ENCODE results near the gene EGR1.

Gene EGR1

GRCh38 chr5:138453590-138453989, 11.7 kb upstream of the EGR1 start:
- no peak for DNase-seq (ENCODE audit: low spot score)

- DNase-seq (ENCODE audit: low spot score): no peak
These were observed 11.2 kb upstream of the EGR1 start for GRCh38 chr5:138454121-138454520.

- DNase-seq (ENCODE audit: low spot score): no peak
These were observed 9.9 kb upstream of the EGR1 start for GRCh38 chr5:138455232-138455930.

DNA sequence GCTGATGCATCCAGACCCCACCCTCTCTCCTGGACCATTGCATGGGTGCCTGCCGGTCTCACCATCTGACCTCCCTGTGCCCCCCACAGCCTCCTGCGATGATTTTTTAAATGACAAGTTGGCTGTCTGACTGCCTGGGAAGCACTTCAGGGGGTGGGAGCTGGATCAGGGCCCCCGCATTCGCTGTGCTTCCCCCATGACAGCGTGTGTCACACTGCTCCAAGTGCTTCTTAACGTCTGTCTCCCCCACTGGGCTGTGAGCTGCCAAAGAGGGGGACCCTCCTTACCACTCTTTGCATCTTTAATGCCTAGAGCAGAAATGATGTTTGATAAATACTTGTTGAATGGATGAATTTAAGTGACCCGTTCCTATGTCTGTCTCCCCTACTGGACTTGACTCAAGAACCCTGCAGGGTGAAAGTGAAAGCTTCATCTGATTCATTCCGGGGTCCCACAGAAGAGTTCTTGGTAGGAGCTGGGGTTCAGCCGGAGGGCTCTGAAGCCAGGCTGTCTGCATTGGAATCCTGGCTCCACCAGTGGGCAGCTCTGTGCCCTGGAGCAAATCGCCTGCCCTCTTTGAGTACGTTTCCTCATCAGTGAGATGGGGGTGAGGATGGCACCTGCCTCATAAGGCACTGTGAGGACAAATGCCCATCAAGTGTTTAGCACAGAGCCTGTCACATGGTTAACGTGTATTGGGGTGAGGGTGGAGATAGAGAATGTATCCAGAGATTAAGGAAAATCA, 7.6 kb upstream of the EGR1 start:
- no peak for DNase-seq (ENCODE audit: low spot score)

DNA sequence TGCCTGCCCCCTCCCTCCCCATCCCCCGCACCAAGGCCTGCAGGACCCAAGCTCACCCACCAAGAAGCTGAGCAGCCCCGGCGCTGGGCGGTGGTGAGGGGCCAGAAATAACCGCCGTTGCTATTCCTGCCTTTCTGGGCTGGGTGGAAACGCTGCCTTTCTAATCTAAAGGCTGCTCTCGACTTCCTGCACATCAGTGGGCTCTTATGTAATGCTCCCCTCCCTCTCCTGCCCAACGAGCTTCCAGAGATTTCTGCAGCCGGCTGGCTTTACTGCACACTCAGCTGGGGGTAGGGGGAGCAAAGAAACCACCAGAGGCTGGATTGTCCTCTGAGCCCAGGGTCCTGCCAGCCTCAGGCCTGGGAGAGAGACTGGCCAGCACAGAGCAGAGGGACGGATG, 6.9 kb upstream of the EGR1 start:
- DNase-seq (ENCODE audit: low spot score): no peak

GRCh38 chr5:138458856-138459255, 6.4 kb upstream of the EGR1 start:
- DNase-seq (ENCODE audit: low spot score): no peak

DNA sequence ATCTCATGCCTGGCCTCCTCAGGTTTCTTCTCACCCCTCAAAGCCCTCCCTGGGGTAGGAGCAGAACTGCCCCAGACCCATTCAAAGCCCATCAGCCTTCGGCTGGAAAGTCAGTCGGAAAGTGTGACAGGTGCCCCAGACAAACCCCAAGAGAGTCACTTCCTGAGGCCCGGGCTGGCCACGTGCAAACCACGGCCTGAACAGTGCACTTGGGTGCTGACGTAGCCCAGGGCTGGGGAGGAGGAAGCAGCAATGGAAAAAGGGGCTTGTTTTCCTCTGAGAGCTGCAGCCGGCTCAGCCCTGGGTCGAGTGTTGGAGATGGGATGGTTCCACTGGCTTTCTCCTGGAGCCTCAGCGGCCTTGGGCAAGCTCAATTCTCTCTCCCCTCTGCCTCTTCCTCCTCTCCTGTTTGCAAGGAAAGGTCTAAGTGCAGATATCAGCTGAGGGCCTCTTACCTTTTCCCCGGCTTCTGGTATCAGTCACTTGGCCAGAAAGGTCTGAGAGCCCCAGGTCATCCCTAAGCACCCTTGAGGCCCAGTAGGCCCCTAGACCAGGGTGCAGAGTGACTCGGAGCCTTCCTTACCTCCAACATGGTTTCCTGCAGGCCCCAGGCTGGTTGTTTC, 5.9 kb upstream of the EGR1 start:
- DNase-seq (ENCODE audit: low spot score): no peak

DNA sequence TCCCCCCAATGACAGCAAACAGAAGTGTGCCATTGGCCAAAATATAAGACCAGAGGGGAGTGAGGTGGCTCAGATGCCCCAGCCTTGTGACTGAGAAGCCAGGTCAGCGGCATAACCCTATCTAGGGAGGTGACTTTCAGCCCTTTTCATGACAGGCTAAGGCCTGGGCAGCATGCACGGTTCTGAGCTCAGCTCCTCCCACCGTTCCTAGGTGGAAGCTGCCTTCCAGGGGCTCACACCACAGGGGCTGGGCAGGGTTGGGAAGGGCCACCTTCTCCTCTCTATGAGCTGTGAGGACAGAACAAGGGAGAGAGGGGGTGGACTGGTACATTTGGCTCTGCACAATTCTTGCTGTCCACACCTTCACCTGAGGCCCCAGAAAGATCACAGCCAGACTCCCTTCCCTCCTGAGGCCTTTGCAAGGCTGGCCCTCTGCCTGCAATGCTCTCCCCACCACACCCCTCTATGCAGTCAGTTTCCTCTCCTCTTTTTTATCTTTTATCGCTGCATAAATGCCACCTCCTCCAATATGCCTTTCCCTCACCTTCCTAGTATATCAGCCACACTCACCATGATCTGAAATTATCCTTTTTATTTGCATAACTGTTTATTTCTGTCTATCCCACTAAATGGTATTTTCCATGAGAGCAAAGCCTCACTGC, 5.1 kb upstream of the EGR1 start:
- no peak for DNase-seq (ENCODE audit: low spot score)

DNA sequence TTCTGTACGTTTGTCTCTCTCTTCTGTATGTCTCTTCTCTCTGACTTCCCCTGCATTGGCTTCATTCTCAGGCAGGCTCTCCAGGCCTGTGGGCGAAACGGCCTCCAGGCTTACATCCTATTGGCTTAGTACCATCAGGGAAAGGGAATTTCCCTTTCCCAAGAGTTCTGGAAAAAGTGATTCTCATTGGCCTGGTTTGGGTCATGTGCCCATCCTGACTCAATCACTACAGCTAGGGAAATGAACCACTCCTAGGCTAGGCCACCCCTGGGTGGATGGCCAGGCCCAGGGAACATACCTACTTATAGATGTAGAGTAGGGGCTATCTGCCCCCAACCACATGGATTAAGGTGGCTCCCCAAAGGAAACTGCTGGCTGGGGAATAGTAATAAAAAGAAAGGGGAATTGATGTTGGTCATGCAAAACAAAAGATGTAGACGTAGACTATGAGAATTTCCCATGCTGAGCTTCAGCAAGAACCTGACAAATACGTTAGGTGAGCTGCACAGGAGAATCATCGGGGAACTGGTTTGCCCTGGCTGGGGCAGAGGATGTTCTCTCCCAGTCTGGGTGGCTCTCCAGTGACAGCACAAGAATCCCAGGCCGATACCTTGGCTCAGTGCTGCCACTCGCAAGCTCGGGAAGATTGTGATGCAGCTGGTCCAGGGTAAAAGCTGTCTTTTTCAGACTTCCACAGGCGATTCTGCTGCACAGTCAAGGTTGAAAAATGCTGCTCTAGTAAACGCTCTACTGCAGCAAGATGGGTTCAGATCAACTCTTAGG, 3.7 kb upstream of the EGR1 start:
- DNase-seq (ENCODE audit: low spot score): peak; percentile 52

- no peak for DNase-seq (ENCODE audit: low spot score)
These were observed 1.8 kb upstream of the EGR1 start for GRCh38 chr5:138463419-138464007.

DNA sequence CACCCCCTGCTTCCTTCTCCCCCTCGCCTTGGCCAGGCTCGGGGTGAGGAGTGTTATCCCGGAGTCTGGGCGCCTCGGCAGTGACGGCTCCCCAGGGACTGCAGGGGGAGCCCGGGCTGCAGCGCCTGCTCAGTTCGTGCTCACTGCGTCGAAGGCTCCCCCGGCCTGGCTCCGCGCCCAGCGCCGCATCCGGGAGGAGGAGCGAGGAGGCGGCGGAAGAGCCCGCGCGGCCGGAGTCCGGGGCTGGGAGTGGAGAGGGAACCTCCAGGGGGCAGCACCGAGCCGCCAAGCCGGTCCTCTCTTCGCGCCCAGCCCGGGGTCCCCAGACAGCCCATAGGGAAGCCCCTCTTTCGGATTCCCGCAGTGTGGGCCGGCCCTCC, 1.3 kb upstream of the EGR1 start:
- DNase-seq (ENCODE audit: low spot score): peak; percentile 94

- peak; percentile 99 for DNase-seq (ENCODE audit: low spot score)
These were observed 655 bp upstream of the EGR1 start for GRCh38 chr5:138464388-138465260.

- peak; percentile 50 for DNase-seq (ENCODE audit: low spot score)
These were observed 1.0 kb downstream of the EGR1 start for GRCh38 chr5:138466125-138466899.

- peak; percentile 39 for DNase-seq (ENCODE audit: low spot score)
These were observed 1.8 kb downstream of the EGR1 start for GRCh38 chr5:138466900-138467710.

GRCh38 chr5:138467711-138468132, 2.4 kb downstream of the EGR1 start:
- no peak for DNase-seq (ENCODE audit: low spot score)

GRCh38 chr5:138468133-138468965, 3.1 kb downstream of the EGR1 start:
- peak; percentile 57 for DNase-seq (ENCODE audit: low spot score)

- peak; percentile 50 for DNase-seq (ENCODE audit: low spot score)
These were observed 3.8 kb downstream of the EGR1 start for GRCh38 chr5:138468966-138469539.

All from SW480 (cell line).